GM21390 (cell line): ENCODE results near the gene MUC5B.

Source experiments
- ATAC-seq: cut with Tn5 transposase; IDR thresholded peaks from one replicate; pipeline ENCODE4 v1.9.1; 2021; ENCODE audit not compliant: unreplicated experiment

Gene MUC5B

DNA sequence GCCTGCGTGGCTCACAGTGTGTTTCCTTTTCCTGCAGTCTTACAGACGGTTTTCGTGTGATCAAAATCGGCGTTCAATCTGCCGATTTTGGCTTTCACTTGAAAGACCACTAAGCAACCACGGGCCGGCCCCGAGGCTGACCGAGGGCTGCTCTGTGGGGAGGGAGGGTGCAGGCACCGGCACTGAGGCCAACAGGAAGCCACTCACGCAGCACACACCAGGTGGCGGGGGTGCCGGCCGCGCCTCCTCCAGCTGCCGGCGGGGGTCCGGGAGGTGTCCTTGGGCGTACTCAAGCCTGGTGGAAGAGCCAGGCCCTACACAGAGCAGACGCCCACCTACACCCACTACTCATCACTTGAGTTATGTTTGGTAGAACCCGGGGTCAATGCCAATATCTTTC lies 72.2 kb downstream of the MUC5B start:
- ATAC-seq, result no peak

DNA sequence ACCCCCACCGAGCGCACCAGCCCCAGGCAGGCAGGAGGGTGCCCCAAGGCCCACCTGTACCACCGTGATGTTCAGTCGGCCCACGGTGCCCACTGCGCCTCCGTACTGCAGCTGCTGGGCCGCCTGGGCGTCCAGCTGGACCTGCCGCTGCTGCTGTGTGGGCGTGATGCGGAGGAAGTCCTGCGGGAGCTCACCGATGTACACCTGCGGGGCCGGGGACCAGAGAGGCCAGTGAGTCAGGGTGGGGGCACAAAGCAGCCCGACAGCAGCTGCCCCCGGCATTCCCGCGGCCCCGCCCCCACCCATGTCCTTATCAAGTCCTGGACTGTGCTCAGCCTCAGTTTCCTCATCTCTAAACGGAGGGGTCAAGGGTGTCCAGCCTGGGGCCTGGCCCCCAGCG lies 72.7 kb downstream of the MUC5B start:
- ATAC-seq, result no peak

DNA sequence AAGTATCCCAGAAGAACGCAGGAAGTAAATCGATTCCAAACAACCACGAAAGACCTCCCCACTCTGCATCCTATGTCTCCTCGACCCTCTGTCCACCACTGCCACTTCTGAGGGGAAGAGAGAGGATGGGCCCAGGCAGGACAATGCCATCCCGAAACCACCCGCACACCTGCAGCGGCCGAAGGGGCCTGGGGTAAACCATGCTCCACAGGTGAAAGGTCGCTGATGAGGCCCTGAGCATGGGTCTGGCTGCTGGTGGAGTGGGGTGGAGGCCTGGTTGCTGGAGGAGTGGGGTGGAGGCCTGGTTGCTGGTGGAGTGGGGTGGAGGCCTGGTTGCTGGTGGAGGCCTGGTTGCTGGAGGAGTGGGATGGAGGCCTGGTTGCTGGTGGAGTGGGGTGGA lies 73.4 kb downstream of the MUC5B start:
- no peak for ATAC-seq

DNA sequence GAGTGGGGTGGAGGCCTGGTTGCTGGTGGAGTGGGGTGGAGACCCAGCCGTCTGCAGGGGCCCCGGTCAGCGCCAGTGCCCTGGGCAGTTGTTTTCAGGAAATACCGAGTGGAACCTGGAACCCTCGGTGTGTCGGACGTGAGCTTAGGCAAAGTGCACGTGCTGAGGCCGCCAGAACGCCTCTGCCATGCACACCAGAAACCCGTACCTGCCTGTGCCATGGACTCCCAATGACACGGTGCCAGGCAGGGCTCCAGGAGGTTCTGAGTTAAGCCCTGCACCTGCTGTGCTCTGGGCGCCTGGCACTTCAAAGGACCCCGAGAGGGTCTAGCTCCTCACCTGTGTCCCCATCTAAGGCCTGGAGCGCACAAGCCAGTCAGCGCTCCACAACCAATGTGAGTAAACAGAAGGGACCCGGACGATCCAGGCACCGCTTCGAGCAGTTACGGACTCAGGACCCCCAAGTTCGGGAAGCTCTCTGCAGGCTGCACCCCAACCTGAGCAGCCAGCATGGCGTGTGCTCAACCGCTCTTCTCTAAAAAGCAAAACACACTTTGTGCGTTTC lies 74.2 kb downstream of the MUC5B start:
- no peak for ATAC-seq

DNA sequence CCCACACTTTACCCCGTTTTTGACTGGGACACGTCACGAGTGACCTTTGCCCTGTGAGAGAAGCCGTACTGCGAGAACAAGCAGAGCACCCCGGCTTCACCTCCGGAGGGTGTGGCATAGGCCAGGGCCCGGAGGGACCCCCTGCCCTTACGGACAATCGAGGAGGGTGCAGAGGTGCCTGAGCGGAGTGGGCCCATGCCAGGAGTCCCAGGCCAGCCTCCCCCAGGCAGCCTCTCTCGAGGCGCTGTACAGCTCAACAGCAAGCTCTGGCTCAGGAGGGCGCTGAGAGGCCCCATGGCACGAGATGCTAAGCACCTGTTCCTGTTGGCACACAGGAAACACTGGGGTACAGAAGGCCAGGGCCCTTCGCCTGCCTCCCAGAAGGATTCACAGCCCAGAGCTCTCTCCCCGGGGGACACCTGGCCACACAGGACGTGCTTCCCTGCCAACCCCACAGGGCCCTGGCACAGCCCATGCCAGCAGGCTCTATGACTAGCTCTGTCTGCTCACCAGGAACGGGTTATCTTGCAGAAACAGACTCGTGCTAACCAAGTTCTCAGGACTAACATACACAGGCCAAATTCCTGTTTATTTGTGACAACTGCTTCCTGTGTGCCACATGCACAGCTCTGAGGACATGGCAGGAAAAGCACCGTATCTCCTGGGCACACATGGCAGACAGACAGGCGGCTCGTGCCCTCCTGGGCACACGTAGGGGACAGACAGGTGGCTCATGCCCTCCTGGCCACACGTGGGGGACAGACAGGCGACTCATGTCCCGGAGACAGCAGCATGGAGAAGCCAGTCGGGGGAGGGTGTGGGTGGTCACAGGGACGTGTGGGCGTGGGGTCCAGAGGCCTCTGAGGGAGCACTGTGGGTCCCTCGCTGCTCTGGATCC lies 75.0 kb downstream of the MUC5B start:
- no peak for ATAC-seq

DNA sequence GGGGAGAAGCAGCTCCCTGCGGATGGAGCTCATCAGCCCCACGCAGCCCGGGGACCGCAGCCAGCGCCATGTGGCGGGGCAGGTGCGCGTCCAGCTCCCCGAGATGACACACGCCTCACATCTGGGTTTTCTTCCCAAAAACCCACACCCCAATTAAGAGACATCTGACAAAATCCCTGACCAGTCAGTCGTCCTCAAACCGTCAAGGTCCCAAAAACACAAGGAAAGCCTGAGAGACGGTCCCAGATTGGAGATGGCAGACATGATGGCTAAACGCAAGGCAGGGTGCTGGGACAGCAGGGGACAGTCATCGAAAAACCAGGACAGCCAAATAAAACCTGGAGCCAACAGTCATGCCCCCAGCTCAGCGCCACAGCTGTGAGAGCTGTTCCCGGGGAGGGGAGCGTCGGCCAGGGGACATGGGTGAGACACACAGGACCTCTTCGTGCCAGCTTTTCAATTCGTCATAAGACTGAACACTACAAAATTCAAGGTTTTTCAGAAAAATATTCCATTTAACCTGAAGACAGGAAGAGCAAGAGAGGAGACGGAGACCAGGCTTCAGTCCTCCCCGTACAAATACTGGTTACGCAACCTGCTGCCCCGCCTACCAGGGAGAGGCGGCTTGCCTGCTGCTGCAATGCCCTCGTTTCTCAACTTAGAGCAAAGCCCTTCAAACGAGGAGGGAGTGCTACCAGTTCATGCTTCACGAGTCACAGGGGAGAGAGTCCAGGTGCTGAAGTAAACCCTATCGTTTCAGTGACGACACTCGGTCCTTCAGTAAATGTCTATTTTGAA lies 76.0 kb downstream of the MUC5B start:
- ATAC-seq, result no peak

DNA sequence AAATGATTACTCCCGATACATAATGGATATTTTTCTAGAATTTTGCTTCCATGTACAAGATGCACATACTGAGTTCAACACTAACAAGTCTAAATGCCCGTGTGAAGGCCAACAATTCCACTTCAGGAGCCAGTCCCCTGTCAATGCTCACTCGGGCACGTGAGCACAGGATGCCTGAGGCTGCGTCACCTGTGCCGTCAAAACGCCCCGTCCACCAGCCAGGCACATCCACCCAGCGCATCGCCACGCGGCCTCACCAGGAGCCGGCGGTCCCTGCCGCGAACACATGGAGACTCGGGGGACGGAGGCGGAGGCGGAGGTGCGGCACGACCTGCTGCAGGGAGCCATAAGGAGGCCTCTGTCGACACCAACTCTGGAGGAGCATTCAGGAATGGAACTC lies 76.8 kb downstream of the MUC5B start:
- no peak for ATAC-seq

DNA sequence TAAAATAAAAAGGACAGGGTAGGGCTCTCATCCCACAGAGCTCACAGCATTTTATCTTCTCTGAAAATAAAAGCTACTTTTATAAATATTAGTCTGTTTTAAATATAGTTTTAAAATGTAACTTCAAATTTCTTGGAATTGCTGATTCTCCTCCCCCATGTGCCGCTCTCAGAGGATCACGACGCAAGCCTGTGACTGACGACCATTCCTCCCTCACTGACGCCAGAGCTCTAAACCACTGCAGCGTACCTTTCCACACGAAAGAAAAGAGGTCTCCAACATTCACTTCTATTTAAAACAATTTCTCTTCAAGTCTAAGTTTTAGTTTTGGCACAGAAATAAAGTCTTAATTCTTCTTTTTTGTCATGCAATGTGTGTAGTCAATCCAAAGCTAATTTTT lies 77.3 kb downstream of the MUC5B start:
- no peak for ATAC-seq

DNA sequence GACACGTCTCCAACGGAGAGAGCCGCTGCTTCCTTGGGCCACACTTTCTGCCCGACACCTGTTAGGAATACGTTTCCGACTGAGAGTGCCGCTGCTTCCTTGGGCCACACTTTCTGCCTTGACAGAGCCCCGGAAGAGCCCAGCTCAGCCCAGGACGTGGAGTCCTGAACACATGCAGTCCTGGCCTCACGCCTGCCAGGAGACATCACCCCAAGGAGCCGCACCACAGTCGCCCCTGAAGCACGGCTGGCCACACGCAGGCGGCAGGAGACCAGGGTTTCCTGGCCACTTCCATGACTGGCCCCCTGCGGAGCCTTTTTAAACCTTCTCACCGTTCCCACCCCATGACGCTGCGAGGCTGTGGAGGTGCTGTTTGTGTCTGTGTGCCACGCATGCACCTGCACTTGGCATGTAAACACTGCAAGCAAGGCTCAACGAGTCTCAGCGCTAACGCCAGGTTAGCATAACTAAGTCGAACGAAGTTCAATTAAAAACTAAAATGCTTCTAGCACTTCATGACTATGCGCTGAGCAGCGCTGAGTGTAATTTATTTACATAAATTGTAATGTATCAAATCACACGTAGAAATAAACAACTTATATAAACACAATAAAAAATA lies 77.8 kb downstream of the MUC5B start:
- no peak for ATAC-seq

DNA sequence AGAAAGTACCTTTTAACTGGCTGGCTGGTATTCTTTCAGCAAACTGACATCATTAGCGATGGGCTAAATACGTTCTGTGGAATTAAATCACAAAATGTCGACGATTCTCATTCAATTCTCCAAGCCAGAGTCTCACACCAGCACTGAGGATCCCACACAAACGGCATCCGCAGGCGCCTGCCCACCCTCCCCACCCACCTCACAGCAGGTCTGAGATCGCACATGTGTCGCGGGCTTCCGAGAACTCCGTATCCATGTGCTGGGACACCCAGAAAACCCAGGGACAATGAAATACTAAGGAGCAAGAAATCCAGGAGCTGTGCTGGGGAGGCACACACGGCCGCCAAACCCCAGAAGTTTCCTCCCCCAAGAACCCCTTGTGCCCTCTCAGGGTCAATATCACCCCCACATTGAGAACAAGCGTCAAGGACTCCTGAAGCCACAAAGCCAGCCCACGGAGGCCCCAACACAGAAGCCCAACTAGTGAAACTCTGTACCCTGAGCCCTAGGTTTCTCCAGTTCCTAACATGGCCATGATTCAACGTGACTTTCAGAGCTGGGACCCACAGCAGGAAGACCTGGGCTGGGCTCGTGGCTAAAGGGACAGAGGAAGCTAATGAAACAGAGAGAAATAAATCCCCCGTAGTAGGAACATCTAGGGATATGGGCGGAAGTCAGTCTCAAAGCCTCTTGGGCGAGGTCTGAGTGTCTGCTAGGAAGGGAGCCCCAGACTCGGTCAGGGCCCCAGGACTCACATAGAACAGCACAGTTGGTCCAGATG lies 78.5 kb downstream of the MUC5B start:
- ATAC-seq, result no peak

DNA sequence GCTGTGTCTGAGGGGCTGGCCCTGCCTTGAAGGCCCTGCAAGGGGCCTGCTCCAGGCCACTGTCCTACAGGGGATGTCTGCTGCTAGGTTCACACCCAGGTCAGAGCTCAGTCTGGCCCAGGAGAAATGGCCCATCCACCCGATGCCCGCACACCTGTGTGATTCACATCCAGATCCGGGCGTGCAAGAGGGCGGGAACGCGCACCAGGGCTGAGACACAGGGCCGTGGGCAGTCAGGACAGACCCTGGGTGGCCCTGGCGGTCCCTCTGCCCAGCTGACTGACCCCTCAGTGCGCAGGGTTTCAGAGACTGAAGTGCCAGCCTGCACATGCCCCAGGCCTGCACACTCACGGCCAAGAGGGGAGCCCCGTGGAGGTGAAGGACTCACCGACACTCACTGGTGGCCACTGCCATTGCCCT lies 79.2 kb downstream of the MUC5B start:
- ATAC-seq, result no peak

DNA sequence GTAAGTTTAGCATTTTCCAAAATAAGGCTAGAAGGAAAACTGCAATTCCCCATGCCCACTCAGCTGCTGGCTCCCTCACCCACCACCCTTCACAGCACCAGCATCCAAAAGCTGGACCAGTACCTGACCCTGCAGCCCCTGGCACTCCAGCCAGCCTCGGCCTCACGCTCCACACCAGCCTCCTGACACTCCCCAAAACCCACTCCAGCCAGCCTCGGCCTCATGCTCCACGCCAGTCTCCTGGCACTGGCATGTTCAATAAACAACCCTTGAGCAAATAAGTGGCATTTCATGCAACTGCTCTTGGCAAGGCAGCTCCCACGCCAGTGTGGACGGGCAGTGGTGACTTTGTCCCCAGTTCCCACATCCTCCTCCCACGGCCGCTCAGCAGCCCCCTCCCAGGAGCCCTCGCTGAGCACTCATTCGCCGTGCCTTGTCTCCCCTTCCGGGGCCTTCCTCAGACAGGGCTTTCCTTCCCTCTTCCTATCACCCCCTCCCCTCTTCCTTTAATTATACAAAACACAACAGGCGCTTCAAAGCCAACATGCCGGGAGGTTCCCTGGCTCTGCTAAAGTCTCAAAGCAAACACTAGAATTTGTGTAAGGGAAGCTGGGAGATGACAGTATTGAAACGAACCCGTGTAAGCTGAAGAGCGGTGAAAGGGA lies 79.7 kb downstream of the MUC5B start:
- ATAC-seq, result no peak

DNA sequence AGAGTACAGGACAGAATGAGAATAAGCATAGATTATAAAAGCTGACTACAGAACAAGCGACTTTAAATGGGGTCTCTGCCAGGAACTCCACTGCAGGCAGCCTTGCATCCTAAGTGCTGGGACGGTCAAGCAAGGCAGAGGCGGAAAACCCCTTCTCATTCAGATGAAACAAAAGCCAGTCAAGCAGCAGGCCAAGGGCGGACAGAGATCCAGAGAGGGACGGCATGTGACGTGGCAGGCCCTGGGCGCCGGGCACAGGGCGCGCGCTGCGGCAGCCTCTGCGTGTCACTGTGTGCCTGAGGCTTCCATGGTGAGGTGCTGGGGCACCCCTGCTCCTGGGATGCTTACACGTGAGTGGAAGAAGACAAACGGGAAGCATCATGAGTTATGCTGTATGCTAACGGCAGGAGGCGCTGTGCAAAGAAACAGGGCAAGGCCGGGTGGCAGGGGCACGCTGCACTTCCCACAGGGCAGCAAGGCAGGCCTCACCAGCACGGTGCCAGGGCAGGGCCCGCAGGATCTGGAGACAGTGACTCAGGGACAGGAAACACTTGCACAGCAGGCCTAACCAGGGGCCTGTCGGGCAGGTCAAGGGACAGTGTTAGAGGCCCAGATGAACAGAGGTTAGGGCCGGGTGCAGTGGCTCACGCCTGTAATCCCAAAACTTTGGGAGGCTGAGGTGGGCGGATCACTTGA lies 80.4 kb downstream of the MUC5B start:
- no peak for ATAC-seq

DNA sequence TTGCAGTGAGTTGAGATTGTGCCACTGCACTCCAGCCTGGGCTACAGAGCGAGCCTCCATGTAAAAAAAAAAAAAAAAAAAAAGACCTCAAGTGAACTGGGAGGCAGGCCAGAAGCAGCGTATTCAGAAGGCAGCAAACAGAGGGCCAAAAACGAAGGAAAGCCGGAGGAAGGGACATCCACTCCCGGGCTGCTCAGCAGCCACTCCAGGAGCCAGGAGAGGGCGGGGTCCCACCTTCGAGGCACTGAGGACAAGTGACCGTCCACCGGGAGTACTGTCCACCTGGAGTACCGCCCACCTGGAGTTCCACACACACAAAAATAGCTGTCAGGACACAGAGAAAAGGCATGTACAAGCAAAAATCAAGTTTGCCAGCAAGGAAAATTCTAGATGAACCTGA lies 81.1 kb downstream of the MUC5B start:
- no peak for ATAC-seq

DNA sequence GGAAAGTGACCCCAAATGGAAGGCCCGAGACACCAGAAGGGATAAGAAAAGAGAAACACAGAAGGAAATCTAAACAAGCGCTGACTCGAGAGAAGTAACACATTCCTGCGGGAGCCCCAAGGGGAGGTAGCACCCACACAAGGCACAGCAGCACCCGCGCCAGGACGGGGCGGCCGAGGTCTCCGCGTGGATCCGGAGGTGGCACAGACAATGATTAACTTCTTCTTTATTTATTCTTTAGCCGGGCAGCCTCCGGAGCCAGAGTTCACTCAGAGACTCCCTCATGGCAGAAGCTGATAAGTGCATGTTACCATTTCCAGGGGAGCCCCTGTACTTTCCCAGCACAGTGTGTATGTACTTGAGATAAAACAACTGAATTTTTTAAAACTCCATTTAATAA lies 81.5 kb downstream of the MUC5B start:
- ATAC-seq, result no peak

DNA sequence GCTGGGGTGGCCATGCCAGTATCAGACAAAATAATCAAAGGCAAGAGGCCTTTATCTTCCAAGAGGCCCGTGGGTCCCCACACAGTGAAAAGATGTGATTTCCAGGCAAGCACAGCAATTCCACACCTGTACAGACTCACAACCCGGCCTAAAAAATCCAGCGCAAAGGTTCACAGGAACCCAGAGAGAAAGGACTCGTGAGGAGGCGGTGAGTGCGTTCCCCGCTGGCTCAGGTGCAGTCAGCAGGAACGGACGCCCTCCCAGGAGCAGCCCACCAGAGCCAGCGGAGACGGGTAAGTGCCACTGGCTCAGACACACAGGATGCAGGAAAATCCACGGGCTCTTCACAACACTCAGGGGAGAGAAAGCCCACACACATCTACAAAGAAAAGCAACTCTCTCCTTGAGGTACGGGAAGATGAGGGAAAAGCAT lies 82.2 kb downstream of the MUC5B start:
- no peak for ATAC-seq

DNA sequence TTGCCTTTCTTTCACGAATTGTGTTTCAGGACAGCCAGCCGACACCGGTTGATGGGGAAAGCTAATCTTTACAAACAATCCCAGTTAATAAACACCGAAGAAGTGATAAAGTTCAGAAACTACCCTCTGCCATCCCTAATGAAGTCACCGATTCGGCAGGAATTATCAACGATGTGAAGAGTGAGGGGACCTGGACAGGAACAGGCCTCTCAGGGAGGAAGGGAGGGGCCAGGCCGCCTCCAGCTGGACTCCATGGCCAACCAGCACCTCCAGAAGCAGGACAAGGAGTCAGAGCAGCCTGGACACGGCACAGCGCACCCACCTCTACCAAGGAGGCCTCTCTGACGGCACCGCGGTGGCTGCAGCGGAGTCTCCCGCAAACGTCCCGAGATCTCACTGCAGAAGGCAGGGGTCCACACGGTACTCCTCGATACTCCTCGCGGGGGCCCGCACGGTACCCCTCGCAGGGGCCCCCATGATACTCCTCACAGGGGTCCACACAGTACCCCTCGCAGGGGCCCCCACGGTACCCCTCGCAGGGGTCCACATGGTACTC lies 82.7 kb downstream of the MUC5B start:
- no peak for ATAC-seq

DNA sequence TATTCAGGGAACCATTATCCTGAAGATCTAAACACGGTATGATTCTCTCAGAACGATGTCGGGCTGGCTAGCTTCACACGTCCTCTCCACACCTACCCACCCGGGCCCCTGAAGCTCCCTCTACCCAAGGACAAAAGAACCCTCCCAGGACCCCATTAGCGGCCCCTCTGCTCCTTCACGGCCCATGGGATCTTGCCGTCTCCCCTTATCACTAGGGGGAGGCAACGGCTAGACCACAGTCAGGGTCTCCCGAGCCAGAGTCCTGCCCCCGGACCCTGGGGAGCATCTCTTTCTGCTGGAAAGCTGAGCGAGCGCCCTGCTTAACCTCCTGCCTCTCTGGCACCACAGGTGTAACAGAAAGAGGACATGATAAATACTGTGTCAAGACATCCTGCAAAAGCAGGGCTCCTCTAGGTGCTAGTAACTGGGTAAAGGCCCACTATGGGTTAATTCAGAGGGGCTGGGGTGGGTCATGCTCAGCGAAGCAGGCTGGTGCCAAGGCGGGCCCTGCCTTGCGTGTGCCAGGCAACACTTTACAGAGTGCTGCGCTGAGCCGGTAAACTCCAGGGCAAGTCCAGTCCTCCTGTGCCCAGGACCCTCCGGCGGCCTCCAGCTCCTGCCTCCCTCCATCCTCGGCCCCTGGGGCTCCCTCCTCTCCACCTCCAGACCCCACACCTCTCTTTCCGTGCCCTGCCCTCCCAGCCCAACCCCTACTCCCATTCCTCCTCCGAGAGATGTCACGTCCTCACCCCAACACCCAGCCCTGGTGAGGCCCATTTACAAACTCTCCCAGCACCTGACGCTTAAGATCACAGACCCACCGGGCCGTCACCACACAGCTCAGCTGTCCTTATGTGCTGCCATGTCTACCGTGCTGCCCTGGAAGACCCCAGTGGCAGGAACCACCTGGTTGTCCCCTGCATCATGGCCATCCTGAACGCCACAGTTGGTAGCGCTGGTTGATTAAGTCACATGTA lies 83.6 kb downstream of the MUC5B start:
- ATAC-seq, result no peak
